SJCRH30 (cell line): ENCODE measurements around the gene ELP5. TPM values are rescaled to one million over a fixed set of nuclear protein-coding genes. Genes with fewer than 3 reads are reported as not detected.

Experiments used
- DNase-seq, 2 experiments: peaks; one replicate each; pipeline ENCODE4 v3.0.0-alpha.2; 2015 to 2020
- H3K27ac ChIP-seq: fragments of 250-450 bp; sonication (Bioruptor Pico); 2 replicates; pipeline ENCODE4 v1.5.1; 2020; ENCODE audit warnings: mild to moderate bottlenecking, moderate library complexity
- H3K27me3 ChIP-seq: fragments of 250-450 bp; sonication (Bioruptor Pico); 2 replicates; pipeline ENCODE4 v1.5.1; 2020; ENCODE audit warnings: mild to moderate bottlenecking, moderate library complexity
- H3K36me3 ChIP-seq: fragments of 250-450 bp; sonication (Bioruptor Pico); 2 replicates; pipeline ENCODE4 v1.5.1; 2020; ENCODE audit warnings: mild to moderate bottlenecking, moderate library complexity
- H3K4me1 ChIP-seq: fragments of 250-450 bp; sonication (Bioruptor Pico); 2 replicates; pipeline ENCODE4 v1.5.1; 2020; ENCODE audit warnings: mild to moderate bottlenecking, moderate library complexity
- H3K4me3 ChIP-seq: fragments of 250-450 bp; sonication (Bioruptor Pico); 2 replicates; pipeline ENCODE4 v1.5.1; 2020; ENCODE audit warnings: mild to moderate bottlenecking, moderate library complexity
- H3K9me3 ChIP-seq: fragments of 250-450 bp; sonication (Bioruptor Pico); replicated peaks from 2 replicates; pipeline ENCODE4 v1.5.1; 2020; ENCODE audit warnings: mild to moderate bottlenecking, moderate library complexity
- total RNA-seq: library from RNA; depleted of rRNA; stranded (reverse); fragments of >200 nt; shearing (Covaris generic); gene quantifications from 2 replicates; pipeline ENCODE4 v1.2.3, GENCODE V29; 2014

ELP5 gene
- total RNA-seq, 1 experiment from 2014 or later: 43.8 TPM

DNA sequence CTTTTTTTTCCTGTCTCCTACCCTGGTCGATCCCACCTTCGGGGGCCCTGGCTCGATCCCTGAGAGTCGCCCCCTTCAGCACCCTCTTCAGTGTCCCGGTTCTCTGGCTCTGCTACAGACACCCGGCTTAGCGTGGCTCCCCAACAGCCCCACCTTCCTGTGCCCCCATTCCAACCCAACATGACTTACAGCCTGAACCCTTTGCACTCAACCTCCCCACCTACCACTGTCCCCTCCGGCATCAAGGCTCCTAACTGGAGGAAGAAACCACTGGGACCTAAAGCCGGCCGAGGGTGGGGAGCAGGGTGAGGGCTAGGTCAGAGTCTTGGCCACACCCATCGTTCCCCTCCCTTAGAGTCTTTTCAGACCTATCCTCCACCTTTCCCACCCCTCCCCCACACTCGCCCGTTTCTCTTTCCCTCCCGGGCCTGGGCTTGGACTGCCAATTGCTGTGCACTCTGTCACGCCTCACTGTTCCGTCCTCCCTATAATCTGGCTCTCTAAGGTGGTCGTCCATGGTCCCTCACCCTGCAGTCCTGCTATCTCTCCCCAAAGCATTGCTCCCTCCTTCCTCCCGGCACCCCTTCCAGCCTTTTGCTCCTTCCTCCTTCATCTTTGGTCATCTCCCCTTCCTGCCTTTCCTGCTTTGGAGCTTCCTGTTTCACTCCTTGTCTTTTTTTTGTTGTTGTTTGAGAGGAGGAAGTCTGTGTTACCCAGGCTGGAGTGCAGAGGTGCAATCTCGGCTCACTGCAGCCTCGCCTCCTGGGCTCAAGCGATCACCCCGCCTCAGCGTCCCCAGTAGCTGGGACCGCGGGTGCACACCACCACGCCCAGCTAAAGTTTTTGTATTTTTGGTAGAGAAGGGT, 11.2 kb downstream of the ELP5 start:
- Histone ChIP-seq H3K4me1 (no peaks in the 10 kb centered on the region), H3K4me3 (no peak overlapping the region; the same call in 1 of the 2 replicates), H3K36me3 (peaks cover 4% of the 10 kb centered on the region), H3K27me3 (no peaks in the 10 kb centered on the region), H3K27ac (no peak overlapping the region), H3K9me3 (no peaks in the 10 kb centered on the region)
- DNase-seq: no peak

DNA sequence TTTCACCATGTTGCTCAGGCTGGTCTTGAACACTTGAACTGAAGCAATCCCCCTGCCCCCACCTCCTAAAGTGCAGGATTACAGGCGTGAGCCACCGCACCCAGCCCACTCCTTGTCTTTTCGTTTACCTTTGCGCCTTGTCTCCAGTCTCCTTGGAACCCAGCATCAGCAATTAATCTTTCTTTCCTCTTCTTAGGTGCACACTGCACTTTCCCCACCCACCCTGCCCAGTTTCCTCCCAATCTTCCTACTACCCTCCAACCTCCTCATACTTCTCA, 11.7 kb downstream of the ELP5 start:
- H3K4me3 ChIP-seq: no peak overlapping the region
- no peaks in the 10 kb centered on the region for H3K27me3 ChIP-seq
- no peaks in the 10 kb centered on the region for H3K4me1 ChIP-seq
- H3K9me3 ChIP-seq: no peaks in the 10 kb centered on the region
- H3K36me3 ChIP-seq: no peaks in the 10 kb centered on the region; the same call in none of the 2 replicates
- H3K27ac ChIP-seq: no peak overlapping the region
- no peak for DNase-seq

GRCh38 chr17:7266784-7267183, 14.8 kb downstream of the ELP5 start:
- Histone ChIP-seq H3K4me1 (no peaks in the 10 kb centered on the region), H3K4me3 (no peak overlapping the region), H3K9me3 (no peaks in the 10 kb centered on the region), H3K27me3 (no peaks in the 10 kb centered on the region), H3K36me3 (no peaks in the 10 kb centered on the region), H3K27ac (no peak overlapping the region)
- DNase-seq: no peak

- H3K27me3 ChIP-seq: peaks cover 4% of the 10 kb centered on the region; the same call in 1 of the 2 replicates
- no peaks in the 10 kb centered on the region for H3K9me3 ChIP-seq
- no peak overlapping the region for H3K27ac ChIP-seq
- H3K36me3 ChIP-seq: no peaks in the 10 kb centered on the region
- no peaks in the 10 kb centered on the region for H3K4me1 ChIP-seq
- no peak for DNase-seq
- H3K4me3 ChIP-seq: no peak overlapping the region
Observed at GRCh38 chr17:7279448-7279847, 27.4 kb downstream of the ELP5 start.

GRCh38 chr17:7280519-7281073, 28.6 kb downstream of the ELP5 start:
- Histone ChIP-seq H3K4me3 (peak overlapping the region; percentile 64), H3K9me3 (no peaks in the 10 kb centered on the region), H3K27ac (peak overlapping the region; percentile 40), H3K36me3 (no peaks in the 10 kb centered on the region), H3K27me3 (peaks cover 4% of the 10 kb centered on the region; the same call in 1 of the 2 replicates), H3K4me1 (no peaks in the 10 kb centered on the region)
- peak; percentile 67 to 83 for DNase-seq

DNA sequence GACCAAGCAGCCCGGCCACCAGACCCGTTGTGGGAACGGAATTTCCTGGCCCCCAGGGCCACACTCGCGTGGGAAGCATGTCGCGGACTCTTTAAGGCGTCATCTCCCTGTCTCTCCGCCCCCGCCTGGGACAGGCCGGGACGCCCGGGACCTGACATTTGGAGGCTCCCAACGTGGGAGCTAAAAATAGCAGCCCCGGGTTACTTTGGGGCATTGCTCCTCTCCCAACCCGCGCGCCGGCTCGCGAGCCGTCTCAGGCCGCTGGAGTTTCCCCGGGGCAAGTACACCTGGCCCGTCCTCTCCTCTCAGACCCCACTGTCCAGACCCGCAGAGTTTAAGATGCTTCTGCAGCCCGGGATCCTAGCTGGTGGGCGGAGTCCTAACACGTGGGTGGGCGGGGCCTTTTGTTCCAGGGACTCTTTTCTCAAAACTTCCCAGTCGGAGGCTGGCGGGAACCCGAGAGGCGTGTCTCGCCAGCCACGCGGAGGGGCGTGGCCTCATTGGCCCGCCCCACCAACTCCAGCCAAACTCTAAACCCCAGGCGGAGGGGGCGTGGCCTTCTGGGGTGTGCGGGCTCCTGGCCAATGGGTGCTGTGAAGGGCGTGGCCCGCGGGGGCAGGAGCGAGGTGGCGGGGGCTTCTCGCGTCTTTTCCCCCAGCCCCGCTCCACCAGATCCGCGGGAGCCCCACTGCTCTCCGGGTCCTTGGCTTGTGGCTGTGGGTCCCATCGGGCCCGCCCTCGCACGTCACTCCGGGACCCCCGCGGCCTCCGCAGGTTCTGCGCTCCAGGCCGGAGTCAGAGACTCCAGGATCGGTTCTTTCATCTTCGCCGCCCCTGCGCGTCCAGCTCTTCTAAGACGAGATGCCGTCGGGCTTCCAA, 29.3 kb downstream of the ELP5 start, which contains the start of gene SLC2A4:
Gene SLC2A4, plus strand, starts transcription at position 645 of the 879 bp plus-strand sequence. Its CDS starts 217 bp downstream, at position 862.
- no peaks in the 10 kb centered on the region for H3K4me1 ChIP-seq
- H3K27me3 ChIP-seq: peaks cover 4% of the 10 kb centered on the region; the same call in 1 of the 2 replicates
- H3K27ac ChIP-seq: peak within 1 kb of the TSS; percentile 40
- DNase-seq: peak; percentile 92 to 96
- H3K4me3 ChIP-seq: peak within 1 kb of the TSS; percentile 64
- no peaks in the 10 kb centered on the region for H3K9me3 ChIP-seq
- no peaks in the 10 kb centered on the region for H3K36me3 ChIP-seq

DNA sequence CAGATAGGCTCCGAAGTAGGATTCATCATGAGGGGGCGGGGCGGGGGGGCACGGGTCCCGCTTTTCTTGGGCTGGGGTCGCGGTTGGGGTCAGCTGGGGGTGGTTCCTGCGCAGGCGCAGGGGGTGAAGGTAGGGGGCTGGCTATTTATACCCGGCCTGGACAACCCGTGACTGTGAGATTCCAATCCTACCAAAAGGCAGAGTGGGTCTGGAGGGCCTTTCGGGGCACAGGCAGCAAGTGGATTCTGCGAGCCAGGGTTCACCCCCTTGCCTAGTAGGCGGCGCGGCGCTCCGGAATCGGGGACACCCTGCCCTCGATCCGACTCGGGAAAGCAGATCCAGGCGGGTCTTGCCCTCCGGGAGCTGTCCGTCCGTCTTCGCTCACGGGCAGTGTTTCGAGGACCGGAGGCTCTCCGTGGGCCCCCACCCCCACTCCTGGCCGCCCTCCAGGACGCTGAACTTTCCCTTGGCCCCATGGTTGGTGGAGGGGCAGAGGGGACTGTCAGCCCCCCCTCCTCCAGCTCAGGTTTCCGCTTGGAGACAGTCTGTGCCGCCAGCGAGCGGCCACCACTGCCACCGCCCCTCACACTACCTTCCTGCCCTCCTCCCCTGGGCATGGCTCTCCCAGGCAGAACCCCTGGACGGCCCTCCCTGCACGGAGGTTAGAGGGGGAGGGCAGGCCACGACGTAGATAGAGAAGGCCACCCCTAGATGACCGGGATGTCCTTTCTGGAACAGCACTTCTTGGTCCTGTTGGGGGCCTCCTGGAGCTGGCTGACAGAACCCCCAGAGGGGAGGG, 30.1 kb downstream of the ELP5 start:
- no peaks in the 10 kb centered on the region for H3K9me3 ChIP-seq
- peak overlapping the region; percentile 64 for H3K4me3 ChIP-seq
- no peak overlapping the region for H3K27ac ChIP-seq
- H3K36me3 ChIP-seq: no peaks in the 10 kb centered on the region
- peaks cover 4% of the 10 kb centered on the region; the same call in 1 of the 2 replicates for H3K27me3 ChIP-seq
- DNase-seq: peak; percentile 22 to 39
- no peaks in the 10 kb centered on the region for H3K4me1 ChIP-seq

DNA sequence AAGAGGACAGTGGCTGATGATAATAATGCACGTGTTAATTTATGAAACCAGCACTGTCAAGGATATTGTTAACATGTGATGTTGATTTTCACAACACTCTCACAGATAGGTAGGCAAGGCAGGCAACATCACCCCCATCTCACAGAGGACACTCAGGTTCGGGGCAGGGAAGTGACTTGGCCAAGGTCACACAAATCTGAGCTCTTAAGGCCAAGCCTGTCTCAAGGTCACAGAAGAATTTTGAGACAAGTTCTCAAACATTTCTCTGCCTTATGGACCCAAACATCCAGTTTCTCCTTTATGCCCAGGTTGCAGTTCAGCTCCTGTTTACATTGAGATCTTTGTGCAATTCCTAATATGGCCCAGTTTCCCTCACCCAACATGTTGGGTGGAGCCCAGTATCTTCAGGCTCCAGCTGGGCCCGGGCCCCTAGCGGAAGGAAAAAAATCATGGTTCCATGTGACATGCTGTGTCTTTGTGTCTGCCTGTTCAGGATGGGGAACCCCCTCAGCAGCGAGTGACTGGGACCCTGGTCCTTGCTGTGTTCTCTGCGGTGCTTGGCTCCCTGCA, 30.8 kb downstream of the ELP5 start:
- Histone ChIP-seq H3K27me3 (peaks cover 4% of the 10 kb centered on the region; the same call in 1 of the 2 replicates), H3K36me3 (no peaks in the 10 kb centered on the region), H3K9me3 (no peaks in the 10 kb centered on the region), H3K4me1 (no peaks in the 10 kb centered on the region), H3K27ac (no peak overlapping the region), H3K4me3 (no peak overlapping the region)
- no peak for DNase-seq

- no peak overlapping the region for H3K27ac ChIP-seq
- no peaks in the 10 kb centered on the region for H3K4me1 ChIP-seq
- H3K4me3 ChIP-seq: no peak overlapping the region
- H3K9me3 ChIP-seq: no peaks in the 10 kb centered on the region
- DNase-seq: no peak
- H3K36me3 ChIP-seq: no peaks in the 10 kb centered on the region
- peaks cover 4% of the 10 kb centered on the region; the same call in 1 of the 2 replicates for H3K27me3 ChIP-seq
Observed at GRCh38 chr17:7283471-7284216, 31.6 kb downstream of the ELP5 start.

GRCh38 chr17:7284911-7285310, 32.9 kb downstream of the ELP5 start:
- Histone ChIP-seq H3K36me3 (no peaks in the 10 kb centered on the region), H3K4me1 (no peaks in the 10 kb centered on the region), H3K27ac (no peak overlapping the region), H3K4me3 (no peak overlapping the region), H3K9me3 (no peaks in the 10 kb centered on the region), H3K27me3 (peaks cover 3% of the 10 kb centered on the region; the same call in 1 of the 2 replicates)
- DNase-seq: no peak

- H3K27me3 ChIP-seq: no peaks in the 10 kb centered on the region
Observed at GRCh38 chr17:7285679-7286078, 33.7 kb downstream of the ELP5 start.

DNA sequence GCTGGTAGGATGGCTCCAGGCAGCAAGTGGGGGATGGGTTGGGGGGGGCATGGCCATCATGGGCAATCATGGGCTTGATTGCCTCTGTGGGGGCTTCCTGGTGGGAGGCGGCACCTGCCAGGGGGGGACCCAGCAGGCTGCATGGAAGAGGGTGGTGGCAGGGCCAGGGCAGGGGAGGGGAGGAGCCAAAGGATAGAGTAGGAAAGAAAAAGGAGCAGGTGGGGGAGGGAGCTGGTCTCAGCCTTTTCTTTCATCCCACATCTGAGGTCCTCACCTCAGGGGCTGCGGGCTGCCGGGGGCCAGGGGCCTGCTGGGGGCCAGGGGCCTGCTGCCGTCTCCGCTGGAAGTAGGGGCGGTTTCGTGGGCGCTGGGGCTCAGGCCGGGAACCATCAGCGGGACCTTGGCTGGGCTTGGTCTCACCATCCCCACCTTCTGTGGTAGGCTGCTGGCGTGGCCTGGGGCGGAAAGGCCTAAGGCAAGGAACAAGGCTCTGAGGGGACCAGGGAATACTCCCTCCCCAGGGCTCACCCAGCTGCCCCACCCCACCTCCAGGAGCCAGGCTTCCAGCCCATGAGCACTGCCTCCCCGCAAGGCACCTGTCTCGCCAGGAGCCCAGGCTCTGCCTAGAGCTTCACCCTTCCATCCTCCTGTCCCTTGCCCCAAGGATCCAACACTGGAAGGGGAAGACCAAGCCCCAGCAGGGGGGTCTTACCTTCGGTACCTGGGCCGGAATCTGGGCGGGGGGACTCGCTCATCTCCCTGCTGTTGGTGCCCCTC, 37.4 kb downstream of the ELP5 start:
- DNase-seq: no peak
- no peaks in the 10 kb centered on the region for H3K36me3 ChIP-seq
- H3K27ac ChIP-seq: no peak overlapping the region
- H3K9me3 ChIP-seq: no peaks in the 10 kb centered on the region
- no peaks in the 10 kb centered on the region for H3K4me1 ChIP-seq
- no peaks in the 10 kb centered on the region for H3K27me3 ChIP-seq
- H3K4me3 ChIP-seq: no peak overlapping the region

More at GRCh38 chr17:7285679-7286078, 33.7 kb downstream of the ELP5 start:
- H3K9me3 ChIP-seq: no peaks in the 10 kb centered on the region
- no peaks in the 10 kb centered on the region for H3K4me1 ChIP-seq
- no peaks in the 10 kb centered on the region for H3K36me3 ChIP-seq
- H3K27ac ChIP-seq: no peak overlapping the region
- no peak for DNase-seq
- H3K4me3 ChIP-seq: no peak overlapping the region

DNA sequence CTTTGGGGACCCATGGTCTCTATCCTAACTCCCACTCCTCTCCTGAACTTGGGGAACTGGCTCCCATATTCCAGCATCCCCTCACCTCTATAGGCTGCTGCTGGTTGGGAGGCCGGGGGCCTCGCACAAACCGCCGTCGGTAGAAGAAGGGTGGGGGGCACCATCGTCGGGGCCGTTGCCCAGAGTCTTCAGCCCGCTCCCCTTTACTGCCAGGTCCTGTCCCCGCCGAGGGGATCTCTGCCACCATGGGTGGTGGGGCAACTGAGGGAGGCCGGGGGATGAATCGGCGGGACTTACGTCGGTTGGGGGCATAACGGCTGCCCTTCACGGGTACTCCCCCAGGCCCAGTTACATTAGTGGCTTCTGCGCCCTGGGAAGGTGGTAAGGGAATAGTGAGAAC, 38.2 kb downstream of the ELP5 start:
- H3K9me3 ChIP-seq: no peaks in the 10 kb centered on the region
- H3K4me3 ChIP-seq: no peak overlapping the region
- no peak overlapping the region for H3K27ac ChIP-seq
- H3K36me3 ChIP-seq: no peaks in the 10 kb centered on the region
- no peak for DNase-seq
- no peaks in the 10 kb centered on the region for H3K27me3 ChIP-seq
- no peaks in the 10 kb centered on the region for H3K4me1 ChIP-seq
